ENCODE results near the gene AURKA.

- TF ChIP-seq CTCF (conservative IDR thresholded peaks at IDR 0.05): no peak
- no peak for TF ChIP-seq ZFX (IDR thresholded peaks at IDR 0.05)
Observed at GRCh38 chr20:56411759-56412472, 19.9 kb upstream of the AURKA start, which contains the start of gene CASS4.
